ENCODE results near the gene ROBO2.

ROBO2 gene

DNA sequence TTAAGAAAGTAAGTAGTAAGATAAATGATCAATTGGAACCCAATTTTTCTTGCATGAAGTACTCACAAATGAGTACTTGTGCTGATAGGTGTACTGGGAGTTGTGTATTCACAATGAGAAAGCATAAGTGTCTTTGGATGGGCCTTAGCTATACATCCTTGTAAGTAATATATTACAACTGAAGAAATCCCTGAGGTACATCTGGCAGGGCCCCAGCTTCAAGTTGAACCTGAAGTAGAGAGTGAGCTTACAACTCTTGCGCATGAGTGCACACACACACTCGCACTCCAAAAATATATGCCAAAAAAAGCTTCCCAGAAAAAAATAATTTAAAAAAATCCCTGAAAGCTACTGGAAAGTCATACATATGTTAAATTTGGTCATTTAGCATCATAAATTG, 222.5 kb downstream of the ROBO2 start:
- H3K4me2 ChIP-seq (ENCODE audit: low read length), result no peak overlapping the region
- no peak overlapping the region for H3K9ac ChIP-seq (ENCODE audit: low read length)
- H2BK120ac ChIP-seq (ENCODE audit: insufficient read depth, low read length, poor library complexity), result no peak overlapping the region
- H3K23ac ChIP-seq (ENCODE audit: low read length), result no peak overlapping the region
- no peak overlapping the region for H3K4me3 ChIP-seq (ENCODE audit: low read depth, low read length)
- no peak overlapping the region for H3K14ac ChIP-seq (ENCODE audit: low read length)
- no peaks in the 10 kb centered on the region for H3K27me3 ChIP-seq (ENCODE audit: insufficient read depth, low read length)
- H3K79me2 ChIP-seq (ENCODE audit: control insufficient read depth, insufficient read depth, low read length, poor library complexity), result no peaks in the 10 kb centered on the region
- no peak overlapping the region for H2AK5ac ChIP-seq (ENCODE audit: low read length)
- no peak overlapping the region for H3K18ac ChIP-seq (ENCODE audit: low read length)
- no peaks in the 10 kb centered on the region for H3K9me3 ChIP-seq (ENCODE audit: insufficient read depth, low read depth, low read length)
- H2AFZ ChIP-seq (ENCODE audit: insufficient read depth, low read length, poor library complexity), result no peak overlapping the region
- no peak overlapping the region for H2BK5ac ChIP-seq (ENCODE audit: low read depth, low read length, poor library complexity)
- no peaks in the 10 kb centered on the region for H3K36me3 ChIP-seq (ENCODE audit: control insufficient read depth in 1 of 2, insufficient read depth in 2 of 2, low read length in 2 of 2)
- H4K12ac ChIP-seq (ENCODE audit: low read depth, low read length), result no peak overlapping the region
- no peak overlapping the region for H2BK12ac ChIP-seq (ENCODE audit: low read length)
- no CpG with 5 or more reads among the region's 2 CpGs for WGBS (ENCODE audit: extremely low coverage, insufficient coverage, insufficient read length)
- H3K79me1 ChIP-seq (ENCODE audit: low read length), result no peaks in the 10 kb centered on the region
- H3K27ac ChIP-seq (ENCODE audit: low read depth, low read length), result no peak overlapping the region
- no peak overlapping the region for H4K8ac ChIP-seq (ENCODE audit: low read depth, low read length)
- H3K4ac ChIP-seq (ENCODE audit: low read depth, low read length), result no peak overlapping the region
- no peaks in the 10 kb centered on the region for H3K4me1 ChIP-seq (ENCODE audit: control insufficient read depth in 1 of 2, insufficient read depth in 2 of 2, low read length in 2 of 2)
- no peak for DNase-seq
- no peak overlapping the region for H4K91ac ChIP-seq (ENCODE audit: low read depth, low read length)

DNA sequence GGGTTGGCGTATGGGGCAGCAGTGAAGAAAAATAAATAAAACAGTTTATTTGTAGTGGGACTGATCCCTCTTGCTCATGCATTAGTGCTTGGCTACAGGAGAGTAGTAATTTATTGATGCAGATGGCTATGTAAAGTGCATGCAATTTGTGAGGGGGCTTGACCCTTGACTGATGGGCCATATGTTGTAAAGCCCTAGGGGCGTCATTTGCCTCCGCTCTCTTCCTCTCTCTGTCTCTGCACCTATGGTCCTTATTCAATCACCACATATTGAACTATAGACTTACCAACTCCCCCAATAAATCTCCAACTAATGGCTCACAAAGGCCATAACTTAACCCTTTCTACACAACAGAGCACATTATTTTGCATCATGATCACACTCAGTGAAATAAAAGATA, 227.7 kb downstream of the ROBO2 start:
- no peak overlapping the region for H4K12ac ChIP-seq (ENCODE audit: low read depth, low read length)
- H3K9me3 ChIP-seq (ENCODE audit: insufficient read depth, low read depth, low read length), result no peaks in the 10 kb centered on the region
- H3K4me2 ChIP-seq (ENCODE audit: low read length), result no peak overlapping the region
- no peak overlapping the region for H3K9ac ChIP-seq (ENCODE audit: low read length)
- no peak overlapping the region for H3K18ac ChIP-seq (ENCODE audit: low read length)
- no peak overlapping the region for H2BK12ac ChIP-seq (ENCODE audit: low read length)
- no peak for DNase-seq
- H2BK5ac ChIP-seq (ENCODE audit: low read depth, low read length, poor library complexity), result no peak overlapping the region
- H3K79me2 ChIP-seq (ENCODE audit: control insufficient read depth, insufficient read depth, low read length, poor library complexity), result no peaks in the 10 kb centered on the region
- no peak overlapping the region for H3K23ac ChIP-seq (ENCODE audit: low read length)
- no peak overlapping the region for H2BK120ac ChIP-seq (ENCODE audit: insufficient read depth, low read length, poor library complexity)
- no peak overlapping the region for H4K8ac ChIP-seq (ENCODE audit: low read depth, low read length)
- no peaks in the 10 kb centered on the region for H3K4me1 ChIP-seq (ENCODE audit: control insufficient read depth in 1 of 2, insufficient read depth in 2 of 2, low read length in 2 of 2)
- no peak overlapping the region for H3K14ac ChIP-seq (ENCODE audit: low read length)
- H3K27ac ChIP-seq (ENCODE audit: low read depth, low read length), result no peak overlapping the region
- no peaks in the 10 kb centered on the region for H3K79me1 ChIP-seq (ENCODE audit: low read length)
- no peak overlapping the region for H3K4ac ChIP-seq (ENCODE audit: low read depth, low read length)
- H3K36me3 ChIP-seq (ENCODE audit: control insufficient read depth in 1 of 2, insufficient read depth in 2 of 2, low read length in 2 of 2), result no peaks in the 10 kb centered on the region
- H2AFZ ChIP-seq (ENCODE audit: insufficient read depth, low read length, poor library complexity), result no peak overlapping the region
- H4K91ac ChIP-seq (ENCODE audit: low read depth, low read length), result no peak overlapping the region
- WGBS (ENCODE audit: extremely low coverage, insufficient coverage, insufficient read length), result 100% methylated on average over 1 of the region's 3 CpGs
- no peak overlapping the region for H2AK5ac ChIP-seq (ENCODE audit: low read length)
- H3K27me3 ChIP-seq (ENCODE audit: insufficient read depth, low read length), result no peaks in the 10 kb centered on the region
- H3K4me3 ChIP-seq (ENCODE audit: low read depth, low read length), result no peak overlapping the region

DNA sequence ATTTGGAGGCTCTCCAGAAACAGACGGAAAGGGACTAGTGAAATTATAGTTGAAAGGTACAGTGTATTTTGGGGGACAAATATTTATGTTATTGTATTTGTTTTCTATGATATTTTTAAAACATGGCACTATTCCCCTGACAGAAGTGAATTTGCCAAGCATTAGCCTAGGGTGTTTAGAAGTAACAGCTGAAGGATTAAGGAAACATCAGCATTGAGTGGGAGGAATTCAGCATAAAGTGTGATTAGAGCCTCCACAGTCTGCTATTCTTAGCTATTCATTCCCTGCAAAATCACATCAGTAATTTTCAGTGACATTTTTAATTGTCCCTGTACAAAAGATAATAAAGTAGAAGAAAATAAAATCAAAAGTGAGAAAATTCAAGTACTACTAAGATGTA, 231.4 kb downstream of the ROBO2 start:
- H4K12ac ChIP-seq (ENCODE audit: low read depth, low read length), result no peak overlapping the region
- H2BK5ac ChIP-seq (ENCODE audit: low read depth, low read length, poor library complexity), result no peak overlapping the region
- no peak overlapping the region for H2AFZ ChIP-seq (ENCODE audit: insufficient read depth, low read length, poor library complexity)
- no peak overlapping the region for H4K91ac ChIP-seq (ENCODE audit: low read depth, low read length)
- H3K4me2 ChIP-seq (ENCODE audit: low read length), result no peak overlapping the region
- H4K8ac ChIP-seq (ENCODE audit: low read depth, low read length), result no peak overlapping the region
- no peak overlapping the region for H3K23ac ChIP-seq (ENCODE audit: low read length)
- H3K18ac ChIP-seq (ENCODE audit: low read length), result no peak overlapping the region
- H3K79me1 ChIP-seq (ENCODE audit: low read length), result no peaks in the 10 kb centered on the region
- no peak overlapping the region for H2BK120ac ChIP-seq (ENCODE audit: insufficient read depth, low read length, poor library complexity)
- no peaks in the 10 kb centered on the region for H3K79me2 ChIP-seq (ENCODE audit: control insufficient read depth, insufficient read depth, low read length, poor library complexity)
- WGBS (ENCODE audit: extremely low coverage, insufficient coverage, insufficient read length), result no CpG with 5 or more reads among the region's 1 CpG
- H3K27ac ChIP-seq (ENCODE audit: low read depth, low read length), result no peak overlapping the region
- no peak overlapping the region for H2AK5ac ChIP-seq (ENCODE audit: low read length)
- no peak overlapping the region for H3K4ac ChIP-seq (ENCODE audit: low read depth, low read length)
- H3K14ac ChIP-seq (ENCODE audit: low read length), result no peak overlapping the region
- H3K36me3 ChIP-seq (ENCODE audit: control insufficient read depth in 1 of 2, insufficient read depth in 2 of 2, low read length in 2 of 2), result no peaks in the 10 kb centered on the region
- H3K9ac ChIP-seq (ENCODE audit: low read length), result no peak overlapping the region
- H2BK12ac ChIP-seq (ENCODE audit: low read length), result no peak overlapping the region
- H3K4me1 ChIP-seq (ENCODE audit: control insufficient read depth in 1 of 2, insufficient read depth in 2 of 2, low read length in 2 of 2), result no peaks in the 10 kb centered on the region
- no peaks in the 10 kb centered on the region for H3K9me3 ChIP-seq (ENCODE audit: insufficient read depth, low read depth, low read length)
- H3K4me3 ChIP-seq (ENCODE audit: low read depth, low read length), result no peak overlapping the region
- H3K27me3 ChIP-seq (ENCODE audit: insufficient read depth, low read length), result no peaks in the 10 kb centered on the region
- DNase-seq, result no peak

DNA sequence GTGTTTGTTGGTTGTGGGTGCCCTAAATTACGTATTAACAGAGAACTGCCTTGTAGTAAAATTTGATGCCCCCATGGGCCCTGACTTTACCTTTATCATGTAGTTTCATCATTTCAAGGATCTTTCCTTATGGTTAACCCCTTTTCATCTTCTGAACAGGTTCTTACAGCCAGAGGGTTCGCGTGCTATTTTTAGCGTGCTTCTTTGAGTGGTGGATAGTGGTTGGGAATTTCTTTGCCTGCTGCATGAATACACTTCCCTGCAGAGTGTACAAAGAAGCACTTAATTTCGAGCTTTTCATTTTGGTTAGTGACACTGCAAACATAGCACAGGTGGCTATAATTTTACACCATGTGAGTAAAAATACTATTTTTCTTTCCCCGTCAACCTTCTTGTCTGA, 231.8 kb downstream of the ROBO2 start:
- Histone ChIP-seq H3K9ac (ENCODE audit: low read length) (no peak overlapping the region), H3K23ac (ENCODE audit: low read length) (no peak overlapping the region), H2BK120ac (ENCODE audit: insufficient read depth, low read length, poor library complexity) (no peak overlapping the region), H3K36me3 (ENCODE audit: control insufficient read depth in 1 of 2, insufficient read depth in 2 of 2, low read length in 2 of 2) (no peaks in the 10 kb centered on the region), H2AFZ (ENCODE audit: insufficient read depth, low read length, poor library complexity) (no peak overlapping the region), H3K4me2 (ENCODE audit: low read length) (no peak overlapping the region), H3K4ac (ENCODE audit: low read depth, low read length) (no peak overlapping the region), H2BK5ac (ENCODE audit: low read depth, low read length, poor library complexity) (no peak overlapping the region), H3K27me3 (ENCODE audit: insufficient read depth, low read length) (no peaks in the 10 kb centered on the region), H3K79me1 (ENCODE audit: low read length) (no peaks in the 10 kb centered on the region), H3K18ac (ENCODE audit: low read length) (no peak overlapping the region), H4K91ac (ENCODE audit: low read depth, low read length) (no peak overlapping the region), H2BK12ac (ENCODE audit: low read length) (no peak overlapping the region), H3K79me2 (ENCODE audit: control insufficient read depth, insufficient read depth, low read length, poor library complexity) (no peaks in the 10 kb centered on the region), H4K12ac (ENCODE audit: low read depth, low read length) (no peak overlapping the region), H4K8ac (ENCODE audit: low read depth, low read length) (no peak overlapping the region), H3K4me3 (ENCODE audit: low read depth, low read length) (no peak overlapping the region), H2AK5ac (ENCODE audit: low read length) (no peak overlapping the region), H3K14ac (ENCODE audit: low read length) (no peak overlapping the region), H3K4me1 (ENCODE audit: control insufficient read depth in 1 of 2, insufficient read depth in 2 of 2, low read length in 2 of 2) (no peaks in the 10 kb centered on the region), H3K27ac (ENCODE audit: low read depth, low read length) (no peak overlapping the region), H3K9me3 (ENCODE audit: insufficient read depth, low read depth, low read length) (no peaks in the 10 kb centered on the region)
- no CpG with 5 or more reads among the region's 6 CpGs for WGBS (ENCODE audit: extremely low coverage, insufficient coverage, insufficient read length)
- no peak for DNase-seq

Measured in trophoblast cell (in vitro differentiated cells and primary cell).